ENCODE data around the gene PTPRZ1.

PTPRZ1 gene

DNA sequence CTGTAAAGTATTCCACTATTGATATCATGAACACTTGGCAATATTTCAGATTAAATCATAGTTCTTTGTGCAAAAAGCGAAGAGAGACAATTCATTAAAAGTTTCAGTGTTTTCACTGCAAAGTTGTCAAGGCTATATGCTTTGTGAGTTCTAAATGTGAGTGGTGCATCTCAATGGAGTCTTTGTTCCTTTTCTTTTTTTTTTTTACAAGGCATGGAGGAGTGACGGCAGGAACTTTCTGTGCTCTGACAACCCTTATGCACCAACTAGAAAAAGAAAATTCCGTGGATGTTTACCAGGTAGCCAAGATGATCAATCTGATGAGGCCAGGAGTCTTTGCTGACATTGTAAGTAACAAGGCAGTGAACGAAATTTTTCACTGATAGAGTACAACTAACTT, 186.6 kb downstream of the PTPRZ1 start:
- DNase-seq = no peak

DNA sequence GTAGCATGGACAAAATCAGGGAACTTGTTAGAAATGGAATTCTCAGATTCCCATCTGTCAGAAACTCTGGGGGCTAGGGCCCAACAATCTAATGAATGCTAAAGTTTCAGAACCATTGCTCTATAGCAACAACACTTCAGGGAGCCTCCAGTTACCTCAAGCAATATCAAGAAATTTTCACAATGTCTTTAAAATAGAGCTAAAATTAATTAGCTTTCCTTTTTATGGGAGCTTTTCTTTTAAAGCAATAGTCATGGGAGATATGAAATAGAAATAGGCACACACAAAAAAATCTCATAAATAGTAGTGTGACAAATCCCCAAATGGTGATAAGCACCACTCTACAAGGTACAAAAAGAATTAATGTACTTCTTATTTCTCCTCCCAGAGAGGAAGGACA, 190.2 kb downstream of the PTPRZ1 start:
- DNase-seq = no peak

DNA sequence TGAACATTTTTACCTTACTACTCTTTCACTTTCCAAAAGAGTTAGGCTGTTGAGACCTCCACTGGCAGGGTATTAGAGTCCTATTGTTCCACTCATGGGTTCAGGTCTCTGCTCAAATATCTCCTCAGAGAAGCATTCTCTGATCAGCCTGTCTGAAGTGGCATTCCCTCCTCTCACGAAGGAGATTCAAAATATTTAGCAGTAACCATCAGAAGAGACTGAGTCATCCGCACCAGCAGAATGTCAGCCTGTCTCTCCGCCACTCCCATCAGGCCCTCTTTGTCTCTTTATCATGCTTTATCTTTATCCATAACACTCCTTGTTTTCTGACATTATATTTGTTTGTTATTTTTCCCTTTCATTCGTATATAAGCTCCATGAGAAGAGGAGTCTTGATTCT, 192.0 kb downstream of the PTPRZ1 start:
- DNase-seq = no peak

DNA sequence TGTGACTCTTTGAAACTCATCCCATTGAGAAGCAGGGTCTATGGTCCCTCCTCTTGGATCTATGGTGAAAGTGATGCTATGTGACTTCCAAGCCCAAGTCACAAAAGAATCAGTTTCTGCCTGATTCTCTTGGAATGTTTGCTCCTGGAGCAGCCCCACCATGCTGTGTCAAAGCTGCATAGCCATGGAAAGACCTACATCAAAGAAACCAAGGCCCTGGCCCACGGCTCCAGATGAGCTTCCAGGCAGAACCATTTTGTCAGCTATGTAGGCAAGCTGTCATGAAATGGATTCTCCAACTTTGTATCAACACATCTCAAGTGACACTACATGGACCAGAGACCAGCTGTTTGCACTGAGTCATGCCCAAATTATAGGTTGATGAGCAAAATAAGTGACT, 194.1 kb downstream of the PTPRZ1 start:
- no peak for DNase-seq

DNA sequence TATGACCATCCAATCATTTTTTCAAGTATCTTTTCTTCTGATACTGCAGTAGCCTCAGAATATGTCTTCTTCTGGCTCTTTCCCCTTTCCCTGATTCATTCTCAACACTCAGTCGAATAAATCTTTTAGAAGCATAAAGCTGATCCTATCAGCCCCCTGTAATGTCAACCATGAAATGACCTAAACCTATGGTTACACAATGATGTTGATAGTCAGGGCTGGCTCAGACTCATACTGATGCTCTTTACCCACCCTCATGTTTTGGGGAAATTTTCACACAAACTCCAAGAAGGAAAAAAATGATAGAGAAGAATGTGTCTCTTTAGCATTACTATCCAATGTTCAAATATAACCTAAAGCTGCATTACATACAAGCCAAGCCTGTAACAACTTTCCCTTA, 195.1 kb downstream of the PTPRZ1 start:
- no peak for DNase-seq

DNA sequence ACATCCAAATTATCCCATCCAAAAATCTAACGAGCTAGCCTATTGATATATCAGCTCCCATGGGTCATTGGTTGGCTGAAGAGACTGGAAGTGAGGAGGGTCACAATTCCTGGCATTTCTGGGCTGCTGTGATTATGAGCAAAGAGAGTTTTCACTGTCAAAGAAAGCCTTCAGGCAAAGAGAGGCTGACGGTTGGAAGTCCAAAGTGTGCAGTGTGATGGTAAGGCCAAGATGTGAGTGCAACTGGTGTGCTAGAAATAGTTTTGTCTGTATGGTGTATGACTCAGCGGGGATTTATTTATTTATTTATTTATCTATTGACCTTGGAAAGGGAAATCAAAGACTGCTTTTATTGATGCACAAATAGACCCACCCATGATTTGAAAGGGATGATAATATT, 196.0 kb downstream of the PTPRZ1 start:
- no peak for DNase-seq

DNA sequence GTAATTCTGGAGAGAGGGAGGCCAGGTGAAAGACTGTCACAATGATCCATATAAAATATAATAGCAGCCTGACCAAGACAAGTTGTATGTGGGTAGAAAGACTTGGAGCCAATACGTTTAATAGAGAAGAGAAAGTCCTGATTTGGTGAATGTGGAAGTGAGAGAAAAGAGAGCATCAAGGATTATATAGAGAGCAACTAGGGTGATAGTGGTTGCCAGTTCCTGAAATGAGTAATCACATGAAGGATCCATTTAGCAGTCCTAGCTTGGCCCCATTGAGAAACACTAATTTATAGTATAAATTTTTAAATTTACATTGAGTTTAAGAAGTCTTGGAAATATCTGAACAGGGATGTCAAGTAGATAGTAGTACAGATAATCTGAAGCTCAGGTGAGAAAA, 197.1 kb downstream of the PTPRZ1 start:
- no peak for DNase-seq

DNA sequence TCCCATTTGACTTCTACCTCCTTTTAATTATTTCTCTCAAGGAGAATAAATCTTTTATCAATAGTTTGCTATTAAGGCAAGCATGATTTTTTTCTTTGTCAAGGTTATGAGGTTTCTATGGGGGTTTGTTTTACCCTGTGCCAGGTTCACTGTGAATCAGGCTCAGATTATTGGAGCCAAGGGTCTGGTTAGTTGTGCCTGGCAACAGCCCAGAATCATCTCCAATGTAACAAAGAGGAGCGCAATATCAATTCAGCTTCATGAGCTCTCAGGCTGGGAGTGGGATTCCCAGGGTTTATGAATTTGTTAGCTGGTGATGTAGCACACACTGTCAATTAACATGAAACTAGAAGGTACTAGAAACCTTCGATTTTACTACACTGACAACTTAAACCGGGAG, 197.9 kb downstream of the PTPRZ1 start:
- no peak for DNase-seq

DNA sequence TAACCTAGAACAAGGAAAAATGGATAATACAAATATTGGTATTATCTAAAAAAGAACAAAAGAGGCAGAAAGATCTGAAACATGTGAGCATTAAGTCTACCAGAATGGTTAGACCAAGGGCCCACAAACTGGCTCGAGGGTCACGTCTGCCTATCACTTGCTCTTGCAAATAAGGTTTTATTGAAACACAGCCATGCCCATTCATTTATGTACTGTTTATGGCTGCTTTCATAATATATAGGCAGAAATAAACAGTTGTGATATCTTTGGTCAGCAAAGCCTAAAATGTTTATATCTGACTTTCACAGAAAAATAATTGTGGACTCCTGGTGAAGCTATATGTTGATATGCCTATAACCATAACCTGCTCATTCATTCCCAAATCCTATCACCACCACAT, 199.3 kb downstream of the PTPRZ1 start:
- no peak for DNase-seq

DNA sequence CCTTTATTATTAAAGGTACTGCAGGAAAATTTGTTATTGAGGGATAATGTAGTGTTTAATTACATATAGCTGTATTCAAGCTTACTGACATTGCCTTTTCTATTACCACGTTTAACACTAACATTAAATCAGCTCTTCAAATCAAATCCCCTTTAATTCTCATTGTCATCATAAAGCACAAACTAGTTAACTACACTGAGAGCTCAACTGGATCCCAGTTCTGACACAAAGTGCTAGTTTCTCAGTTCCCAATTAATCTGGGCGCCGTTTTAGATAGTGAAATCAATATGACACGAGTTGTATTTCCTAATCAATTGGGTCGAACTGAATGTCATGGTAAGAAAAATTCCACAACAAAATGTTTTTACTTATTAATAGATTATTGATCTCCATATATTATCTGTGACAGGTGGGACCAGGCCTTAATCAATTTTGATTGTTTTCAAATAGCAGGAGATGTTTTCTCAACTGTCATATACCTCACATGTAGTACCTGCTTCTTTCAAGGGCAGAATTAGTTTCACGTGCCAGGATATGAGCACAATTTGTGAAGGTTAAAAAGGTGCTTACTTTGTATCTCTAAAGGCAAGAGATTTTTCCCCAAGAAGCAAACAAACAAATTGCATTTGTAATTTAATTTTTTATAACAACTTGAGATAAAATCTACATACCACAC, 200.1 kb downstream of the PTPRZ1 start:
- no peak for DNase-seq

DNA sequence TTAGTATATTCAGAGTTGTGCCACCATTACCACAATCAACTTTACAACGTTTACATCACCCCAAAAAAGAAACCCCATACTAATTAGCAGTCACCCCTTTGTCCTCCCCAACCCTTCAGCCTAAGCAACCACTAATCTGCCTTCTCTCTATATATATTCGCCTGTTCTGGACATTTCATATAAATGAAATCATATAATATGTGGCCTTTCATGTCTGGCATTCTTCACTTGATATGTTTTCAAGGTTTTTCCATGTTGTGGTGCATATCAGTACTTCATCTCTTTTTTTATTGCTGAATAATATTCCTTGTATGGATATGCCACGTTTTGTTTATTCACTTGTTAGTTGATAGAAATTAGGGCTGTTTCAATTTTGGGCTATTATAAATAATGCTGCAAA, 200.7 kb downstream of the PTPRZ1 start:
- DNase-seq = no peak

DNA sequence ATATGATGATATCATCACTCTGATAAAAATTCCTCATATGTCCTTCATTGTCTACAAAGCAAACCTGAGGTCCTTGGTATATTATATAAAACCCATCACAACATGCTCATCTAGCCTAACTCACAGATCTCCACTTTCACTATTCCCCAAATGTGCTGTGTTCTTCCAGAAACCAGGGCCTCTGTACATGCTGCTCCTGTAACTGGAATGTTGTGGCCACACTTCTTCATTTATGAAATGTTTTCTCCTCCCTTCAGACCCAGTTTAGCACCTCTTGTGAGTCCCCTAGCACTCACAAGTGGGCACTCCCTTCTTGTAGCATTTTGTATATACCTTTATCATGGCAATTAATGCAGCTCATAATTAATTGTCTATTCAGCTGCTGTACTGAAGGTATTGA, 209.2 kb downstream of the PTPRZ1 start:
- no peak for DNase-seq

DNA sequence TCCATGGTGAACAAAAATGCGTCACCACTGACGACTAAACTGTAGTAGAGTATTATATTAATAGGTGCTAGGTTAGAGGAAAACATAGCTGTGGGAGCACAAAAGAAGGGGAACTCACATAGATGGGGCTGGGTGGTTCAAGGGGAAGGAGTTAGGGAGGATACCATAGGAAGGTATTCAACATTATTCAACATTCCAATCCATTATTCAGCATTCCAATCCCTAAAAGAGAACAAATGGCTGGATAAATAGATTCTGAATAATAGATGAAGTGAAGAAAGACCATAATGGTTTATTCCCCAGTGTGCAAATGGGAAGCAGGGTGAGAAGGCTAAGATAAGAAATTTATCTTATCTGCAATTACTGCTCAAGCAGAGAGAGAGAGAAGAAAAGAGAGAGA, 209.7 kb downstream of the PTPRZ1 start:
- no peak for DNase-seq

DNA sequence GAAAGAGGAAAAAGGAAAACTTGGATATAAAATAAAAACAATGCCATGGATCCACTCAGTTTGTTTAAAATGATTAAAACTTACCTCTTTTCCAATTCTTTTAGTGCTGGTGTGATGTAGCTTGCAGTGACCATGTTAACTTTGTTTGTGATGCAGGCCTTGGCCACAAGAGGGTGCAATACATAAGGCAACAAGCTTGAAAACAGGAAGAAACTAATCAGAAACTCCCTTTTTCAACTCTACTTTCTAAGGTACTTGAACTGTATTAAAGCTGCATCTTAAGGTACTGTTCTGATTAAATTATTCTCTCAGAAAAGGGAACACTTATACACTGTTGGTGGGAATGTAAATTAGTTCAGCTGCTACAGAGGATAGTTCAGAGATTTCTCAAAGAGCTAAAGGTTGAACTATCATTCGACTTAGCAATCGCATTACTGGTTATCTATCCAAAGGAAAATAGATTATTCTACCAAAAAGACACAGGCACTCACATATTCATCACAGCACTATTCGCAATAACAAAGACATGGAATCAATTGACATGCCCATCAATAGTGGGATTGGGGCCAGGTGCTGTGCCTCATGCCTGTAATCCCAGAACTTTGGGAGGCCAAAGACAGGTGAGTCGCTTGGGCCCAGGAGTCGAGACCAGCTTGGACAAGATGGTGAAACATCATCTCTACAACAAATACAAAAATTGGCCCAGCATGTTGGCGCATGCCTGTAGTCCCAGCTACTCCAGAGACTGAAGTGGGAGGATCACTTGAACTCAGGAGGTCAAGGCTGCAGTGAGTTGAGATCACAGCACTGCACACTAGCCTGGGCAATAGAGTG, 220.2 kb downstream of the PTPRZ1 start:
- DNase-seq = peak; percentile 54

DNA sequence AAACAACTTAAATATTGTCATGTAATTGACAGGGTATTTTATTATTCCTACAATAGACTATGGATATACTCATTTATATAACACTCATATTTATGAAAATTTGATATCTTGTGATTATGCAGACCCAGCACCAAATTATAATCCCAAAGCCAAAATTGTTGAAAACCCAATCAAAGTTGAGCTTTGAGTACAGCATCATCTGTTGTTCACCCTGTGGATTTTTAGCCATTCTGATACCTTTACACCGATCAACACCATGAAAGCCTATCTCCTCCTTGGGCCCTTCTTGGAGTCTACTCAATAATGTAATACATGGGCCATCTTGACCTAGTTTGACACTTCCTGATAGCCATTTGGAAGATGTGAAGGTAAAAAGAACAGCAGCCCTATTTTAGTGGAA, 221.6 kb downstream of the PTPRZ1 start:
- no peak for DNase-seq

DNA sequence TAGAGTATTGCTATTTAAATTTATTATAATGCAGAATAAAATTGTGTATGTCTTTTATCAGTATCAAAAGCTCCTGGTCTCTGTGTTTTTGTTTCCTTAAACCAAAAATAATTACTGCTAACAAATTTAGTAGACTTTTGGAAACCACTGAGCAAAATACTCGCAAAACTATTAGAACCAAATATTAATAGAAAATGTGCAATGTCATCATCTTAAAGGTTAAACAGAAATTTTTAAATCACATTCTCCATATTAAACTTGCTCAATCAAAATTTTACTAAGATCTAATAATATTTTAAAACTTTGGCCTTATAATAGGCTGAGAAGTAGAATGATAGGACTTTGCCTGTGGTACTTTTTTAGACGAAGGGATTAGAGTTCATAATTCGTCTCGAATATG, 222.7 kb downstream of the PTPRZ1 start:
- DNase-seq = no peak

DNA sequence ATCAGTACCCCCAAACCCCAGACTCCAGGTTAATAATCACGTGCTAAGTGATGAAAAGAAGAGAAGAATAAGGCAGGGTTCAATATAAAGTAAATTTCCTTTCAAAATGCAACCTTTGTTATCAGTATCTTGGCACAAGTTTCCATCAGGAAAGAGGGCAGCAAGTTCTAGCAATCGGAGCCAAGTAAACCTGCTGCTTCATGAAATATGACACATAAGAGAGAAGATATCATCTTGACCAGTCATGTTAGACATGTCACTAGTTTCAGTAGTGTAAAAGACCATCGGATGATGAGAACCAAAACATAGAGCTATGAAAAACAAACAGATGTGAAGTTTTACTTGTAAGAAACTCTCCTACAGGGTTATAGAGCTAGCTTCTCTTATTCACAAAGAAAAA, 227.1 kb downstream of the PTPRZ1 start:
- DNase-seq = no peak

DNA sequence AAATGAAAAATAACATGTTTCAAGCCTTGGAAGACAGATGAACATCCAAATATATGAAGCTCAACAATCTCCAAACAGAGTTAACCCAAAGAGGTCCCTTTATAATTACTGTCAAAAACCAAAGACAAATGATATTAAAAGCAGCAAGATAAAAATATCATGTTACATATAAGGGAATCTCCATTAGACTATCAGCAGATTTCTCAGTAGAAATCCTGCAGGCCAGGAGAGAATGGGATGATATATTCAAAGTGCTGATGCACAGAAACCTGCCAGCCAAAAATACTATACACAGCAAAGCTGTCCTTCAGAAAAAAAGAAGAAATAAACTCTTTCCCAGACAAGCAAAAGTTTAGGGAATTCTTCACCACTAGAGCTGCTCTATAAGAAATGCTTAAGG, 230.1 kb downstream of the PTPRZ1 start:
- DNase-seq = no peak
